Natural killer cell (primary cell): ENCODE data around the gene SPAM1. TPM values are rescaled to one million over a fixed set of nuclear protein-coding genes. Genes with fewer than 3 reads are reported as not detected.

Source experiments
- ATAC-seq, 3 donors: fragments of 150-1000 bp in 2 of 3; fragments of 200-7000 bp in 1 of 3; cut with Tn5 transposase; 1 replicate in 1 of 3; 2 replicates in 2 of 3; pipeline ENCODE4 v1.10.0; 2021; ENCODE audit warnings: mild to moderate bottlenecking in 2 of 3, moderate library complexity in 2 of 3
- DNase-seq, 2 donors: peaks; one replicate each; pipeline versions ENCODE4 v3.0.0 to v3.0.0-alpha.2; 2013 to 2021; ENCODE audit warnings: mixed read lengths in 1 of 2
- H3K27ac ChIP-seq: one replicate; pipeline ENCODE4 v1.5.1; 2013; ENCODE audit warnings: mild to moderate bottlenecking, low read length
- H3K27me3 ChIP-seq: one replicate; pipeline ENCODE4 v1.6.1; 2013; ENCODE audit warnings: low read length; ENCODE audit not compliant: control insufficient read depth, insufficient read depth
- H3K36me3 ChIP-seq: one replicate; pipeline ENCODE4 v1.6.1; 2013; ENCODE audit warnings: low read length; ENCODE audit not compliant: control insufficient read depth, insufficient read depth
- H3K4me1 ChIP-seq: one replicate; pipeline ENCODE4 v1.6.1; 2013; ENCODE audit warnings: low read length; ENCODE audit not compliant: control insufficient read depth, insufficient read depth
- H3K4me3 ChIP-seq: one replicate; pipeline ENCODE4 v1.5.1; 2013; ENCODE audit warnings: low read length
- H3K9me3 ChIP-seq: one replicate; pipeline ENCODE4 v1.6.1; 2013; ENCODE audit warnings: low read length; ENCODE audit not compliant: control insufficient read depth, insufficient read depth
- H3K27ac Mint-ChIP-seq, 2 donors: one replicate each; pipeline ENCODE4 v1.8.0; 2022; ENCODE audit warnings: mild to moderate bottlenecking in 2 of 2, mixed read lengths in 2 of 2, moderate library complexity in 1 of 2
- H3K27me3 Mint-ChIP-seq, 2 donors: one replicate each; pipeline ENCODE4 v1.8.0; 2022; ENCODE audit warnings: low read depth in 2 of 2, mixed read lengths in 2 of 2
- H3K36me3 Mint-ChIP-seq: one replicate; pipeline ENCODE4 v1.8.0; 2022; ENCODE audit warnings: mixed read lengths
- H3K4me1 Mint-ChIP-seq, 2 donors: one replicate each; pipeline ENCODE4 v1.8.0; 2022; ENCODE audit warnings: mixed read lengths in 2 of 2
- H3K4me3 Mint-ChIP-seq: one replicate; pipeline ENCODE4 v1.8.0; 2022; ENCODE audit warnings: mild to moderate bottlenecking, moderate library complexity, mixed read lengths
- H3K9me3 Mint-ChIP-seq, 2 donors: one replicate each; pipeline ENCODE4 v1.8.0; 2022; ENCODE audit warnings: mixed read lengths in 2 of 2
- CTCF ChIP-seq: fragments of 200-600 bp; IDR thresholded peaks from one replicate; pipeline ENCODE4 v1.8.0; 2022; ENCODE audit warnings: antibody characterized with exemption
- WGBS: methylation state at CpG from one replicate; pipeline ENCODE4 v1.1.7; 2013; ENCODE audit warnings: missing lambda C conversion rate; ENCODE audit not compliant: insufficient coverage; 5-methylcytosine and 5-hydroxymethylcytosine counted together
- intact Hi-C: fragments of 100-400 bp; cut with micrococcal nuclease; formaldehyde crosslinking; loops from one replicate; pipeline ENCODE4 v1.14.2; 2022
- total RNA-seq, 4 donors: library from RNA; stranded (reverse); fragments of 120-200 nt in 1 of 4; gene quantifications; one replicate each; pipeline versions ENCODE4 v1.2.3 to v1.2.4, GENCODE V29; 2013 to 2022

Gene SPAM1
- total RNA-seq, 3 donors from 2014 or later (not counting 1 experiment from before 2014, with no cell fraction given) = not detected

GRCh38 chr7:123993996-123994395 is 69.0 kb downstream of the SPAM1 start:
- WGBS = 76% methylated on average over 2 of the region's 2 CpGs
- Histone ChIP-seq H3K9me3 (no peaks in the 10 kb centered on the region), H3K36me3 (no peaks in the 10 kb centered on the region), H3K27me3 (no peaks in the 10 kb centered on the region), H3K4me1 (no peaks in the 10 kb centered on the region), H3K27ac (no peak overlapping the region), H3K4me3 (no peak overlapping the region)
- no peak for TF ChIP-seq CTCF
- H3K36me3 Mint-ChIP-seq = no peaks in the 10 kb centered on the region
- peaks cover 14 to 21% of the 10 kb centered on the region in 2 donors for H3K9me3 Mint-ChIP-seq
- intact Hi-C loops = no loop called here
- H3K4me1 Mint-ChIP-seq = no peaks in the 10 kb centered on the region
- ATAC-seq (no peak), DNase-seq (no peak)
- no peak overlapping the region for H3K27ac Mint-ChIP-seq
- no peak overlapping the region for H3K4me3 Mint-ChIP-seq
- no peaks in the 10 kb centered on the region for H3K27me3 Mint-ChIP-seq

GRCh38 chr7:123994449-123994848 is 69.4 kb downstream of the SPAM1 start:
- no peaks in the 10 kb centered on the region for H3K4me1 ChIP-seq
- H3K4me1 Mint-ChIP-seq = no peaks in the 10 kb centered on the region
- no peak overlapping the region for H3K27ac ChIP-seq
- H3K36me3 Mint-ChIP-seq = no peaks in the 10 kb centered on the region
- DNase-seq (no peak), ATAC-seq (no peak)
- peaks cover 14 to 21% of the 10 kb centered on the region in 2 donors for H3K9me3 Mint-ChIP-seq
- no peak overlapping the region for H3K27ac Mint-ChIP-seq
- H3K27me3 ChIP-seq = no peaks in the 10 kb centered on the region
- no peaks in the 10 kb centered on the region for H3K36me3 ChIP-seq
- H3K4me3 ChIP-seq = no peak overlapping the region
- H3K4me3 Mint-ChIP-seq = no peak overlapping the region
- H3K9me3 ChIP-seq = no peaks in the 10 kb centered on the region
- intact Hi-C loops = no loop called here
- H3K27me3 Mint-ChIP-seq = no peaks in the 10 kb centered on the region
- no peak for TF ChIP-seq CTCF

GRCh38 chr7:123995617-123996326 is 70.7 kb downstream of the SPAM1 start:
- no peaks in the 10 kb centered on the region for H3K36me3 ChIP-seq
- H3K9me3 ChIP-seq = no peaks in the 10 kb centered on the region
- Mint-ChIP-seq H3K27ac (no peak overlapping the region), H3K4me1 (no peaks in the 10 kb centered on the region), H3K36me3 (no peaks in the 10 kb centered on the region), H3K9me3 (peaks cover 14 to 18% of the 10 kb centered on the region in 2 donors), H3K27me3 (no peaks in the 10 kb centered on the region), H3K4me3 (no peak overlapping the region)
- H3K27me3 ChIP-seq = no peaks in the 10 kb centered on the region
- WGBS = 93% methylated on average over 8 of the region's 10 CpGs
- no peaks in the 10 kb centered on the region for H3K4me1 ChIP-seq
- no peak for ATAC-seq
- TF ChIP-seq CTCF = no peak
- no peak overlapping the region for H3K4me3 ChIP-seq
- H3K27ac ChIP-seq = no peak overlapping the region
- no peak for DNase-seq
- intact Hi-C loops = no loop called here

GRCh38 chr7:123996327-123996625 is 71.2 kb downstream of the SPAM1 start:
- no peak overlapping the region for H3K27ac Mint-ChIP-seq
- Histone ChIP-seq H3K36me3 (no peaks in the 10 kb centered on the region), H3K4me3 (no peak overlapping the region), H3K27me3 (no peaks in the 10 kb centered on the region), H3K9me3 (no peaks in the 10 kb centered on the region), H3K4me1 (no peaks in the 10 kb centered on the region), H3K27ac (no peak overlapping the region)
- H3K4me3 Mint-ChIP-seq = no peak overlapping the region
- ATAC-seq (no peak), DNase-seq (no peak)
- H3K9me3 Mint-ChIP-seq = peaks cover 14 to 18% of the 10 kb centered on the region in 2 donors
- 96% methylated on average over 6 of the region's 6 CpGs for WGBS
- no peaks in the 10 kb centered on the region for H3K27me3 Mint-ChIP-seq
- TF ChIP-seq CTCF = no peak
- H3K36me3 Mint-ChIP-seq = no peaks in the 10 kb centered on the region
- intact Hi-C loops = no loop called here
- H3K4me1 Mint-ChIP-seq = no peaks in the 10 kb centered on the region
